Fibroblast of peridontal ligament (primary cell): ENCODE data around the gene FAAP100.
A peak's percentile ranks its signal among the peaks of the same experiment; 100 is the strongest.

Source experiments
- DNase-seq: peaks from one replicate; pipeline ENCODE4 v3.0.0-alpha.2; 2010; ENCODE audit errors: extremely low read depth

The FAAP100 gene

DNA sequence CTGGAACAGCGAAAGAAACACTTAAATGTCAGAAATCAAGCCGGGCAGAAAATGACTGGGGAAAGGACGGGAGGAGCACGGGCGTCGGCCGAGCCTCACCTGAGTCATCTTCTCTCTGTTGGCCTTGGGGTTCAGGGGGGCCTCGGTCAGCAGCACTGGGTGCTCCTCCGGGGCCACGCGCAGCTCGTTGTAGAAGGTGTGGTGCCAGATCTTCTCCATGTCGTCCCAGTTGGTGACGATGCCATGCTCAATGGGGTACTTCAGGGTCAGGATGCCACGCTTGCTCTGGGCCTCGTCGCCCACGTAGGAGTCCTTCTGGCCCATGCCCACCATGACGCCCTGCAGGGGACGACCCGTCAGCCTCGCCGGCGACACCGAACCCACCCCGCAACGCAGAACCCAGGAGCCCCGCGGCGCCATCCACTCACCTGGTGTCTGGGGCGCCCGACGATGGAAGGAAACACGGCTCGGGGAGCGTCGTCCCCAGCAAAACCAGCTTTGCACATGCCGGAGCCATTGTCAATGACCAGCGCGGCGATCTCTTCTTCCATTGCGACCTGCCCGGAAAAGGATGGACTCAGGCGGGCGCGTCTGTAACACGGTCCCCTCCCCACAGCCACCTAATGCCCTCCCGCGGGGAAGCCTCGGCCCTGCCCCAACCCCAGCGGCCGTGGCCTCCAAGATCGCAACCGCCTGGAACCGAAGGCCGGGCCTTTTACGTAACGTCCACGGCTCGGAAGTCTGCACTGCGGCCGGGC, 40.2 kb downstream of the FAAP100 start:
- no peak for DNase-seq

DNA sequence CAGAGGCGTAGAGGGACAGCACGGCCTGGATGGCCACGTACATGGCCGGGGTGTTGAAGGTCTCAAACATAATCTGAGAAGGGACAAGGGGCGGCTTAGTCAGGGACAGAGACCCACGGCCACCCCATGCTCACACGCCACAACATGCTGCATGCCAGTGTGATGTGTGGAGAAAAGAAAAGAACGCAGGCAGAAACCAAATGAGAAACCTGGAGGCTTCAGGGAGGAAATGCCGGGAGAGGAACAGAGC, 40.7 kb downstream of the FAAP100 start:
- DNase-seq = peak; percentile 57

DNA sequence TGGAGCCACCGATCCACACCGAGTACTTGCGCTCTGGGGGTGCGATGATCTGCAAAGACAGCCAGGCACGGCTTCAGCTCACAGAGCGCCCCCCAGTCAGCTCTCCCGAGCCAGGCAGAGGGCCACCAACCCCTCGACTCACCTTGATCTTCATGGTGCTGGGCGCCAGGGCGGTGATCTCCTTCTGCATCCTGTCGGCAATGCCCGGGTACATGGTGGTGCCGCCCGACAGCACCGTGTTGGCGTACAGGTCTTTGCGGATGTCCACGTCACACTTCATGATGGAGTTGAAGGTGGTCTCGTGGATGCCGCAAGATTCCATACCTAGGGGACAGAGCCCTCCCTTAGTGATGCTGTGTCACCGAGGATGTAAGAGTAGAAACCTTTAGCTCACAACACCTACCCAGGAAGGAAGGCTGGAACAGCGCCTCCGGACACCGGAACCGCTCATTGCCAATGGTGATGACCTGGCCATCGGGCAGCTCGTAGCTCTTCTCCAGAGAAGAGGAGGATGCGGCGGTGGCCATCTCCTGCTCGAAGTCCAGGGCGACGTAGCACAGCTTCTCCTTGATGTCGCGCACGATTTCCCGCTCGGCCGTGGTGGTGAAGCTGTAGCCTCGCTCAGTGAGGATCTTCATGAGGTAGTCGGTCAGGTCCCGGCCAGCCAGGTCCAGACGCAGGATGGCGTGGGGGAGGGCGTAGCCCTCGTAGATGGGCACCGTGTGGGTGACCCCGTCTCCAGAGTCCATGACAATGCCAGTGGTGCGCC, 41.2 kb downstream of the FAAP100 start:
- peak; percentile 38 for DNase-seq

DNA sequence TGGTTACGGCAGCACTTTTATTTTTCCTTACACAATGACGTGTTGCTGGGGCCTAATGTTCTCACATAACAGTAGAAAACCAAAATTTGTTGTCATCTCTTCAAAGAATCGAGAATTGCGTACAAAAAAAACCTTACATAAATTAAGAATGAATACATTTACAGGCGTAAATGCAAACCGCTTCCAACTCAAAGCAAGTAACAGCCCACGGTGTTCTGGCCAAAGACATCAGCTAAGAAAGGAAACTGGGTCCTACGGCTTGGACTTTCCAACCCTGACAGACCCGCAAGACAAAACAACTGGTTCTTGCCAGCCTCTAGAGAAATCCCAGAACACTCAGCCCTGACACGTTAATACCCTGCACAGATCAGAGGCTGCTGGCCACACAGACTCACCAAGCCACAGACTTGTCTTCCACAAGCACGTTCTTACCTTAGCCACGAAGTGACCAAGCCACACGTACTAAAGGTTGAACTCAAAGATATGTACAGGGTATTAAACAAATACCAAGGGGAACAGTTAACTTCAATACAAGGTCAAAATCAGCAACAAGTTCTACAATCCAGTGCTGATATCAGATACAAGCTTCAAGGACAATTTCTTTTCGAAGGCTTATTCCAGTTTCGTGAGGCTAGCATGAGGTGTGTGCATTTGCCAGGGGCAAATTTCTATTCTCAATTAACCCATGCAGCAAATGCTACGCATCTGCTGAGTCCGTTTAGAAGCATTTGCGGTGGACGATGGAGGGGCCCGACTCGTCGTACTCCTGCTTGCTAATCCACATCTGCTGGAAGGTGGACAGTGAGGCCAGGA, 42.0 kb downstream of the FAAP100 start:
- peak; percentile 33 for DNase-seq

DNA sequence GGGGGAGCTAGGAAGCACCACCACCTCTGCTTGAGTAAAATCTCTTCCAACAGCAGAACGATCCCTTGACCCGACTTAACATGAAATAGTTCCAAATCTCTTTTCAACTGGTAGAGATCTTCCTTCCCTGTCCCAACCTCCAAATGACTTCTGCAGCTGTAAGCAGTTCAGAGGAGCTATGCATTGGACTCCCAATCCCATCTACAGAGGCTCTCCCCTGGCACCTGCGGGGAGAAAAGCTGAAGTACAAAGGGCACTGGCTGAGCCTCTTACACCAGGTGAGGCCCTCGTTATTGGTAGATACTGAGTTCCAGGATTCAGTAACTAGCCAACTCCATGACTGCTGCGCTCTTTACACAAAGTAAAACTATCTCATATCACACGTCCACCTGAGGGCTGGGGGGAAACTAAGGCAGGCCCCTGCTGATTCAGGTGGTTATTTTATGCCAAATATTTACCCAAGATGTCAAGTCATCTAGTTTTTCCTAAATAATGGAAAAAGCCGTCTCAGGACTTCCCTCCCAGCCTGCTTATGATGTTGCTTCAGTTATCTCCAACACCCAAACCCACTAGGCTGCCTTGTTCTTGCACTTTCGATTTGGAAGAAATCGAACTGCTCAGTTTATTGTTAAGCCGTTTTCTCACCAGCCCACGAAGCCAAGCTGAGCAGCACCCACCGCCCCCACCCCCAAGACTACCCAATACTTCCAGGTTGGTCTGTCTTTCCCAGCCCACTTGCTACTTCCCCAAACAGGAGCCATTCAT, 42.8 kb downstream of the FAAP100 start:
- peak; percentile 40 for DNase-seq

DNA sequence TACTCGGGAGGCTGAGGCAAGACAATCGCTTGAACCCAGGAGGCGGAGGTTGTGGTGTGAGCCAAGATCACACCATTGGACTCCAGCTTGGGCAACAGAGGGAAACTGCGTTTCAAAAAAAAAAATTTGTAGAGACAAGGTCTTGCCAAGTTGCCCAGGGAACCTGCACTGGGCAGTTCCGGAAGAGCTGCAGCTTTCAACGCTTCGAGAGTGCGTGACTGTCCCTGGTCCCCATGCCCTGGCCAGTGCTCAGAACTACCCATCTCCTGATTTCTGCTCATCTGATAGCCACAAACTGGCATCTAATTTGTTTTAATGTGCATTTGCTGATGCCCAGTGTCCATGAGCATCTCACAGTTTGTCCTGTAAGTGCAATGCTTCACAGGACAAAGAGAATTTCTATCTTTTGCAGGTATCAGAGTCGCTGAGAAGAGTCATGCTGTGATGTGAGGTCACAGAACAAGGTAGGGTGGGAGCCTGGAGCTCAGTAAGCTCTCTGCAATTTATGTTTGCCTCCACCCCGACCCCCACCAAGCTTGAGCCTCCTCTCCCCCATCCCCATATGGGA, 43.4 kb downstream of the FAAP100 start:
- DNase-seq = peak; percentile 55

DNA sequence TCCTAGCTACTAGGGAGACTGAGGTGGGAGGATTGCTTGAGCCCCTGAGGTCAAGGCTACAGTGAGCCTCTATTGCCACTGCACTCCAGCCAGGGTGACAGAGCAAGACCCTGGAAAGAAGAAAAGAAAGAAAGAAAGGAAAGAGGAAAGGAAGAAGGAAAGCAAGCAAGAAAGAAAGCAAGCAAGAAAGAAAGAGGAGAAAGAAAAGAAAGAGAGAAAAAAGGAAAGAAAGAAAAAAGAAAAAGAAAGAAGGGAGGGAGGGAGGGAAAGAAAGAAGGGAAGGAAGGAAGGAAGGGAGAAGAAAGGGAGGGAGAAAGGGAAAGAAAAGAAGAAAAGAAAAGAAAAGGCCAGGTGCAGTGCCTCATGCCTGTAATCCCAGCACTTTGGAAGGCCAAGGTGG, 48.5 kb downstream of the FAAP100 start:
- no peak for DNase-seq

DNA sequence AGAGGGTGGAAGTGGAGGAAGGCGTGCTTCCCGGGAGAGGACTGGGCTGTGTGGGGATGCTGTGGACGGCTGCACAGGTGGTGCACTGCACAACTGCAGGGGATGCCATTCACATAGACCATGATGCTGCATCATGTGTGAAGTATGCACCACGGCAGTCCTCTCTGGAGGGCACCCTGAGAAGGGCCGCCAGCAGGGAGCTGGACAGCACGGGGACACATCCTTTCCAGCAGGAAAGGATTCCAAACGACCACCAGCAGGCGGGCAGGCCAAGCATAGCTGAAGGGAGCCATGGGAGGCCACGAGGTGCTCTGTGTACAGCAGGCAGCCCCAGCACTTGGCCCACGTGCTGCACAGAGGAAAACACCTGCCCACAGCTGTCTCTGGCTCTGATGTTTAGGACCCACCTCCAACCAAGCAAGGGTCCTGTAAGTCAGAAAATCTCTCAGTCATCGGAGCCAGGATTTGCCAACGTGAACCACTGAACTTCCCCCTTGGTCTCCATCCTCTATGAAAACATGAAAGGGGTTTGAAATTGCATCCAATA, 49.6 kb downstream of the FAAP100 start:
- no peak for DNase-seq

DNA sequence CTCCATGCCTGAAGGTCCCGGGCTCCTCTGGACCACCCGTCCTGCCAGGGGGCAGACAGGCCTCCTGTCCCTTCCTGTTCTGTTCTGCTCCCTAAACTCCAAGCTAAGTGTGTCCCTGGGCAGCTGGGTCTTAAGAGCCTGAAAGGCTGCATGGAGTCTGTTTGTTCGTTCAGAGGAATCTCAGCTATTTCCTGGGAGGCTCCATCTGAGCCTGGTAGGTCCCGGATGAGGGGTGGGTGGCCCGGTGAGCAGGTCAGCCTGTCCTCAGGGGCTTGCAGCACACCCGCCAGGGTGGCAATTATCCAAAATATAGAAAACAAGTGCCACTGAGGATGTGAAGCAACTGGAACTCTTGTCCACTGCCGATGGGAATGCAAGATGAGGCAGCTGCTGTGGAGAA, 52.1 kb downstream of the FAAP100 start:
- no peak for DNase-seq

DNA sequence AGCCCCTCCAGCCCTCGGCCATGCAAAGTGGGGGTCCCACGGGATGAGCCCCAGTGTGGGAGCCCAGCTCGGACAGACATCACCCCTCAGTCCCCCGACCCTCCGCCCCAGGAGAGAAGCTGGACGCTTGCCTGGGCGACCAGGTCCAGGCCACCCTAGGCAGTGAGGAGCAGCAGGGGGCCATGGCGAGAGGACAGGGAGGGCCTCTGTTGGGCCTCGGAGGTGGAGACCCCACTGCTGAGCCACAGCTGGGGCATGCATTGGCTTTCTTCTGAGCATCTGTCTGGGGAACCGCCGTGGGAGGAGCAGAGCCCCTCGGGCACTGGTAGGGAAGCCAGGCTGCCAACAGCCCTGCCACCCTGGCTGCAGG, 52.6 kb downstream of the FAAP100 start:
- DNase-seq = no peak

DNA sequence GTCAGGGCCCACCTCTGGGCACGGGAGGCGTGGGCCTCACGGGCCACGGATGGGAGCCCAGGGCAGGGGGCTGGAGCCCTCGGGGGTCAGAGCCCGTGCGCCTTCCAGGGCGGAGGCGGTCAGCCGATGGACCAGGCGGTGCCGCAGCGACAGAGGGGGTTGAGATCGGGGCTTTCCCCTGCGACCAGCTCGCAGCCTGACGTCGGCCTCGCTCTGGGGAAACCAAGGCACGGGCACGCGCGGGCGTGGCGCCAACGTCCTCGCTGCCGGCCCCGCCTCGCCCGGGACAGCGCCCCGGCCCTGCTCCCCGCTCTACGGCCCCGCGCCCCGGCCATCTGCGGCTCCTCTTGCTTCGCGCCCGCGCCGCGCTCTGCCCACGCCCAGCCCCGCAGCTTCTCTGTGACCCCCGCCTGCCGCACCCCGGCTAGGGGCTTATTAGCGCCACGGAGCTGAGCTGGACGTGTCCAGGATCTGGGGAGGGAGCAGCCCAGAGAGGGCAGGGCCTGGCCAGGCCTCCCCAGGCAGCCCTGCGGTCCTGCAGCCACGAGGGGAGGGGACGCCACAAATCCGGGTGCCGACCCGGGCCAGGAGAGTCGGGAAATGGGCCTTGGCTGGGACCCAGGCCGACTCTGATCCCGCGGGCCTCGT, 53.1 kb downstream of the FAAP100 start:
- no peak for DNase-seq

DNA sequence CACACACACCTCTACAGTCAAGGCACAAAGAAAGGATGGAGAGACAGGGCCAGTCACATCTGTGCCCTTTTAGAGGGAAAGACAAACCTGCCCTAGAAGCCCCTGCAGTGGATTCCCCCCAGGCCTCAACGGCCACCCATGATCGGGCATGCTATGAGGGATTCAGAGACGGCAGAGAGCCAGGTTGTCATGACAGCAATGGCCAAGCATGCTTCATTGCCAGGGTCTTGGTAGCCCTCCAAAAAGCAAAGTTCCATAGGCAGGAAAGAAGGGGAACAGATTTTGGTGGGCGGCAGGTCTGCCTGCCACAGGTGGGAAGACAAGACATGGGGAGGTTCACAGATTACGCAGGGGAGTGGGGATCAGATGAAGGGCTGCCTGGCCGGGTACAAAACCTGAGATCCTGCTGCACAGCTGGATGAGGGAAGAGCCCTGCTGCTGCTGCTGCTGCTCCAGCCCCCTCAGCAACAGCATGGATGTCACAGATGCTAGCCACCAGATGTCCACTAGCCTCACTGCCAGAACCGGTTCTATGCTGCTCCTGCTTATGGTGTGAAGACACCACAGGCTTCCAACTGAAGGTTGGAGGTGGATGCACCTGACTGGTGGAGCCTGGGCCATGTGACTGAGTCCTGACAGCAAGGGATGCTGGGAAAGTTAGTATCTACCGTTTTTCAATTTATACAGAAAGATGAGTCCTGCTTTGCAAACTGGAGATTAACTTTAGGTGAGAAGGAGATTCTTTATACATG, 57.4 kb downstream of the FAAP100 start:
- no peak for DNase-seq

DNA sequence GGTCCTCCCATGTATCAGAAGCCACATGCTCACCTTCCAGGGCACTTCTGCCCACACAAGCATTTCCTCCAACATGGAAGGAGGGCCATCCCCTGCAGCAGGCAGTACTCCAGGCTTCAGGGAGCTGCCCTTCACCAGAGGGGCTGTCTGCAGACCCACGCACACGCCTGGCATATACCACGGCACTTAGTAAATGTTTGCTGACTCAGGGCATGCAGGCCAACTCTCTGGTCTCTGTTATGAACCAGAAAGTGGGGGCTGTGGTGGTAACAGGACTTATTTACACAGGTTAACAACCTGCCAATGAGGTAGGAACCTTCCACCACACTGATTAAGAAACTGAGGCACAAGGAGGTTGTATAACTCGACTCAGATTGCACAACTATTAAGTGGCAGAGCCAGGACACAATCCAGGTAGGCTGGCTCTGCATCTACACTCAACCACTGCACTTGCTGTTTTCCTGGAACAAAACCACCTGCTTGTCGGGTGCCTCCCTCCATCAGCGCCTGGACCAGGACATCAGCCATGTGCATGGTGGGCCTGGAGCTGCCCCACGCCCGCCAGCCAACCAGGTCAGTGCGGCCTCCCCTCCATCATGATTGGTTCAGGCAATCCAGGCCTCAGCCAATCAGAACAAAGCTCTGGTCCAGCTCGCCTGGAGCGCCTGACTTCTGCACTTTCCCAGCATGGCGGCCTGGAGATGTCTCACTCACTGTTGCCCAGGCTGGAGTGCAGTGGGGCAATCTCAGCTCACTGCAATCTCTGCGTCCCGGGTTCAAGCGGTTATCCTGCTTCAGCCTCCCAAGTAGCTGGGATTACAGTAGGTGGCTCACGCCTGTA, 58.7 kb downstream of the FAAP100 start:
- no peak for DNase-seq

DNA sequence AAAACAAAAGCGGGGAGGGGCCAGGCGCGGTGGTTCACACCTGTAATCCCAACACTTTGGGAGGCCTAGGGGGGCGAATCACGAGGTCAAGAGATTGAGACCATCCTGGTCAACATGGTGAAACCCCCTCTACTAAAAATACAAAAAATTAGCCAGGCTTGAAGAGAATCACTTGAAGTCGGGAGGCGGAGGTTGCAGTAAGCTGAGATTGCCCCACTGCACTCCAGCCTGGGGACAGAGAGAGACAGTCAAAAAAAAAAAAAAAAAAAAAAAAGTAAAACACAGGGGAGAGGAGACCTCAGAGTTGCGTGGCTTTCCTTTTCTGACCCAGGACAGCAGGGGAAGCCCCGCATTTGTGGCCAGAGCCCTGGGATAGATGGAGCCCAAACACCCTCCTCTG, 59.4 kb downstream of the FAAP100 start:
- no peak for DNase-seq

DNA sequence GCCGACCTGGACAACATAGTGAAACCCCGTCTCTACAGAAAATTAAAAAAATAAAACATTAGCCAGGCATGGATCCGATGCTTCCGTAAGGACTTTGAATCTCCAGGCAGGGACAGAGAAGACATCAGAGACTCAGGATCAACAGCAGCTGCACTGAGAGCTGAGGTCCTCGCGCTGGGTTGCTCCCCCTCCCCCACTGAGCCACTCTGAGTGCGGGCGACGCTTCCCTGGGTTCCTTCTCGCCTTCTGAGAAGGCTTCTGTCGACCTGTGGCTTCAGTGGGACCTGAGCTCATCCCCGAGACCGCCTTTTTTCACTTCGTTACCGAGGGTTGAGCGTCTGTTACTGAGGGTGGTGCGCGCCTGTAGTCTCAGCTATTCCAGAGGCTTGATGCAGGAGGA, 60.0 kb downstream of the FAAP100 start:
- DNase-seq = no peak

DNA sequence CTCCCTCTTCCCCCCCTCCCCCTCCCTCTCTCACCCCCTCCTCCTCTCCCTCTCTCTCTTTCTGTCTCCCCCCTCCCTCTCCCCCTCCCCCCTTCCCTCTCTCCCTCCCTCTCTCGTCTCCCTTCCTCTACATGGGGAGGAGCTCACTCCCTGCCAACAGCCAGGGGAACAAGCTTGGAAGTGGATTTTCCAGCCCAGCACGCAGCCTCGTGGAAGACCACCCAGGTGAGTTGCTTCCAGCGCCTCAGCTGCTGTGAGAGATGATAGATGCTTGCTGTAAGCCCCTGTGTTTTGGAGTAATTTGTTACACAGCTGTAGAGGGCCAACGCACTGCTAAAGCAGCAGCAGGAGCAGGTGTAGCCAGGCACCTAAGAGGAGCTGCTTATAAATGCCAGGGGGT, 60.4 kb downstream of the FAAP100 start:
- DNase-seq = no peak

DNA sequence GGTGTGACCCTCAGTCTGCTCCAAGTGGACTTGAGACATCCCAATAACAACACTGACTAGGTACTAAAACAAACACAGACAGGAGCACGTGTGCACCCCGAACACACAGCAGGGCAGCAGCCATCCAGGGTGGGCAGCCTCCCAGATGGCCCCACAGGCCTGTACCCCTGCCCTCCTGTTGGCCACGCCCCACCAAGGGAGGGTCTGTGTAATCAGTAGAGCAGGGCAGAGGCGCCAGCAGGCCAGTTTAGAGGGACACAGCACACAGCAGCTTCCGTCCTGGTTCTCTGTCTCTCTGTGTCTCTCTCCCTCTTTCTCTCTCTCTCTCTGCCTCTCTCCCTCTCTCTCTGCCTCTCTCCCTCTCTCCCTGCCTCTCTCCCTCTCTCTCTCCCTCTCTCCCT, 61.0 kb downstream of the FAAP100 start:
- DNase-seq = no peak

DNA sequence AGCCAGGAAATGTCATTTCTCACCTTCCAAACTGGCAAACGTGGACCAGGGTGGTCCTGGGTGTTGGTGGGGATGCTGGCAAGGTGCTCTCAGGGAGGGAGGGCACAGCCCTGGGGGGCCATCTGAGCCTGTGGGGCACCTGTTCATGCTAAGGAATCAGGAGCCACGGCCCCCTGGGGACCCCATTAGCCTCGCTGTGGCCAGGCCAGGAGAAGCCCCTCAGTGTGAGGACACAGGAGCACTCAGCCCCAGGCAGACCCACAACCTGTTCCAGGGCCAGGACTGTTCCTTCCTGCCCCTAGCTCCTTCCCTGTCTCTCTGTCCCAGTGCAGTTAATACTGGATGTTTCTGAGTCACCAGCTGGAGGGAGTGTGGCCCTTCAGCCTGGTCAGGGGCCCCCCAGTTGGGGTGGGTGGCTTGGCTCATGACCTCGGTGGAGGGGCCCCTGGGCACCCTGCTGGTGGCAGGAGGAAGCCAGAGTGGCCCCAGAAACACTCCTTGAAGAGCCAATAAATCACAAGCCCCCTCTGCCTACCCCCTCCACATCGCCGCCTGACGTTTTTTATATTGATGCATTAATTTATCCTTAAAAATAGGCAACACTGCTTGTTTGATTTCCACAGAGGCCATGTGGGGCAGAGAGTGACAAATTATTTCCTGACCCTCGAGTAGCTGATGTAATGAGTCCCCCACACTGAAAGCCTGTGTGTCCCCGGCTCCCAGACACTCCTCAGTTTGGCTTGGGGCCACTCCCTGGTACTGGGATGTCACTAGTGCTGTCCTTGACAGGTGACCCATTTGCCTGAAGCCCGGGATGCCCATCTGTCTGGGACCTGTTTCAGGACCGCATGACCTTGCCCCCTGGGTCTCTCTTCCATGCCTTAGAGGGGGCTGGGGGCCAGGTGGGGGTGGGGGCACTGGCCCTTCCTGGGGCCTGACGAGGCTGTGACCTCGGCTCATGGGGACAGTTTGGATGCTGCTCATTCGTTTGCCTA, 61.9 kb downstream of the FAAP100 start:
- no peak for DNase-seq
